ENCODE results near the gene MAP4K4.

MAP4K4 gene

GRCh38 chr2:101657787-101658186 lies 39.7 kb upstream of the MAP4K4 start:
- no peaks in the 10 kb centered on the region for H4K20me1 ChIP-seq (ENCODE audit: low read depth, low read length)
- H3K9me3 ChIP-seq (ENCODE audit: insufficient read depth, low read length): no peaks in the 10 kb centered on the region
- H3K4me3 ChIP-seq (ENCODE audit: insufficient read depth, low read length, poor library complexity, severe bottlenecking): no peak overlapping the region
- no peaks in the 10 kb centered on the region for H3K27me3 ChIP-seq (ENCODE audit: low read length)
- no peaks in the 10 kb centered on the region for H3K79me2 ChIP-seq (ENCODE audit: insufficient read depth, low read length)
- H3K9me2 ChIP-seq (replicated peaks; ENCODE audit: insufficient read depth, low read length): no peaks in the 10 kb centered on the region
- H3K27ac ChIP-seq (ENCODE audit: low read depth, low read length): no peak overlapping the region
- TF ChIP-seq EZH2phosphoT487 (conservative IDR thresholded peaks at IDR 0.05; ENCODE audit: low read length) (no peak), CTCF (IDR thresholded peaks at IDR 0.05; ENCODE audit: insufficient read depth, low read length, poor library complexity, severe bottlenecking) (no peak)
- no peak overlapping the region for H2AFZ ChIP-seq (ENCODE audit: low read depth, low read length, severe bottlenecking)
- H3K36me3 ChIP-seq (ENCODE audit: low read length): no peaks in the 10 kb centered on the region
- H3K4me2 ChIP-seq (ENCODE audit: low read depth, low read length, poor library complexity, severe bottlenecking): no peak overlapping the region
- H3K9ac ChIP-seq (ENCODE audit: low read length): no peak overlapping the region
- no peaks in the 10 kb centered on the region for H3F3A ChIP-seq (ENCODE audit: insufficient read depth)

- Histone ChIP-seq H3K9ac (ENCODE audit: low read length) (no peak overlapping the region), H3K4me3 (ENCODE audit: insufficient read depth, low read length, poor library complexity, severe bottlenecking) (no peak overlapping the region), H2AFZ (ENCODE audit: low read depth, low read length, severe bottlenecking) (no peak overlapping the region), H3K9me2 (replicated peaks; ENCODE audit: insufficient read depth, low read length) (no peaks in the 10 kb centered on the region), H3K79me2 (ENCODE audit: insufficient read depth, low read length) (no peaks in the 10 kb centered on the region), H3K9me3 (ENCODE audit: insufficient read depth, low read length) (no peaks in the 10 kb centered on the region), H3K27ac (ENCODE audit: low read depth, low read length) (no peak overlapping the region), H3K36me3 (ENCODE audit: low read length) (no peaks in the 10 kb centered on the region), H3K27me3 (ENCODE audit: low read length) (no peaks in the 10 kb centered on the region), H4K20me1 (ENCODE audit: low read depth, low read length) (no peaks in the 10 kb centered on the region), H3F3A (ENCODE audit: insufficient read depth) (no peaks in the 10 kb centered on the region), H3K4me2 (ENCODE audit: low read depth, low read length, poor library complexity, severe bottlenecking) (no peak overlapping the region)
- TF ChIP-seq EZH2phosphoT487 (conservative IDR thresholded peaks at IDR 0.05; ENCODE audit: low read length): no peak
- no peak for TF ChIP-seq CTCF (IDR thresholded peaks at IDR 0.05; ENCODE audit: insufficient read depth, low read length, poor library complexity, severe bottlenecking)
Observed at GRCh38 chr2:101658387-101658786, 39.1 kb upstream of the MAP4K4 start.

GRCh38 chr2:101665312-101665711 lies 32.2 kb upstream of the MAP4K4 start:
- no peak for TF ChIP-seq CTCF (IDR thresholded peaks at IDR 0.05; ENCODE audit: insufficient read depth, low read length, poor library complexity, severe bottlenecking)
- TF ChIP-seq EZH2phosphoT487 (conservative IDR thresholded peaks at IDR 0.05; ENCODE audit: low read length): no peak
- Histone ChIP-seq H3K27ac (ENCODE audit: low read depth, low read length) (no peak overlapping the region), H3K9ac (ENCODE audit: low read length) (no peak overlapping the region), H2AFZ (ENCODE audit: low read depth, low read length, severe bottlenecking) (no peak overlapping the region), H3K4me2 (ENCODE audit: low read depth, low read length, poor library complexity, severe bottlenecking) (no peak overlapping the region), H3K79me2 (ENCODE audit: insufficient read depth, low read length) (no peaks in the 10 kb centered on the region), H3K9me2 (replicated peaks; ENCODE audit: insufficient read depth, low read length) (no peaks in the 10 kb centered on the region), H3F3A (ENCODE audit: insufficient read depth) (no peaks in the 10 kb centered on the region), H4K20me1 (ENCODE audit: low read depth, low read length) (no peaks in the 10 kb centered on the region), H3K4me3 (ENCODE audit: insufficient read depth, low read length, poor library complexity, severe bottlenecking) (no peak overlapping the region), H3K27me3 (ENCODE audit: low read length) (no peaks in the 10 kb centered on the region), H3K9me3 (ENCODE audit: insufficient read depth, low read length) (no peaks in the 10 kb centered on the region), H3K36me3 (ENCODE audit: low read length) (no peaks in the 10 kb centered on the region)
